GM12892 (cell line): Measurements from ENCODE around the gene MDM2.
"Not testable (repeated sequence)": the region's sequence is repeated elsewhere in the genome, so short reads cannot be mapped to it uniquely, and the experiment has no call there.

ENCODE experiments used
- POLR2A ChIP-seq: IDR thresholded peaks from 2 replicates; pipeline ENCODE4 v1.6.1; 2011; ENCODE audit warnings: low read depth, low read length, control low read depth
- POLR2AphosphoS5 ChIP-seq: IDR thresholded peaks from 2 replicates; pipeline ENCODE4 v1.6.1; 2011; ENCODE audit warnings: low read depth, low read length, control low read depth

- TF ChIP-seq POLR2AphosphoS5, POLR2A: not testable (repeated sequence)
Observed at GRCh38 chr12:68807274-68807575, 752 bp upstream of the MDM2 start.
